OCI-LY3 (cell line): ENCODE results near the gene TSPAN16.

Source experiments
- EZH2phosphoT487 ChIP-seq: fragments of 200-600 bp; shearing (Covaris generic); IDR thresholded peaks from 2 replicates; pipeline ENCODE4 v1.6.1; 2018; ENCODE audit warnings: antibody characterized with exemption, mixed run types, low read depth
- TF ChIP-seq, protein P1 (sequence below): fragments of 200-600, 300-600 bp; sonication (generic); IDR thresholded peaks from 2 replicates; pipeline ENCODE4 v1.5.1; 2014; ENCODE audit warnings: antibody characterized with exemption, low read length, low read depth

DNA sequence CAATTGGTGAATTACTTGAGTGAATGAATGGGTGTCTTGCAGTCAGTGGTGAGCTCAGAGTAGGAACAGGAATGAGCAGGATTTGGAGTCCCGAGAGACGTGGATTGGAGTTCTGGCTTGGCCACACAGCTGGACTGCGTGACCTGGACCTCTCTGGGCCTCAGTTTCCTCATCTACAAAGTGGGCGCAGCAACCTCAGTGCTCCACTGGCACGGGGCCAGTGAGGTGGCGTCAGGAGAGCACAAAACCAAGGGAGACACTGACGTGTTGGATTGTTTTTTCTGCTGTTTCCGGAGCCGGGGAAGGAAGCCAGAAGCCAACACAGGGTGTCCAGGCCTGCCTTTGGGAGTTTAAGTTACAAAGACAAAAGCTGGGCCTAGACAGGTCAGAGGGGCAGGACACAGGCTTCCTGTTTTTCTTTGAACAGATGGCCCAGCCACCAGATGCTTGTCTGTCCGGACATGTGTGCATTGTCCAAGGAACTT, 27.1 kb upstream of the TSPAN16 start:
- TF ChIP-seq, protein P1, sequence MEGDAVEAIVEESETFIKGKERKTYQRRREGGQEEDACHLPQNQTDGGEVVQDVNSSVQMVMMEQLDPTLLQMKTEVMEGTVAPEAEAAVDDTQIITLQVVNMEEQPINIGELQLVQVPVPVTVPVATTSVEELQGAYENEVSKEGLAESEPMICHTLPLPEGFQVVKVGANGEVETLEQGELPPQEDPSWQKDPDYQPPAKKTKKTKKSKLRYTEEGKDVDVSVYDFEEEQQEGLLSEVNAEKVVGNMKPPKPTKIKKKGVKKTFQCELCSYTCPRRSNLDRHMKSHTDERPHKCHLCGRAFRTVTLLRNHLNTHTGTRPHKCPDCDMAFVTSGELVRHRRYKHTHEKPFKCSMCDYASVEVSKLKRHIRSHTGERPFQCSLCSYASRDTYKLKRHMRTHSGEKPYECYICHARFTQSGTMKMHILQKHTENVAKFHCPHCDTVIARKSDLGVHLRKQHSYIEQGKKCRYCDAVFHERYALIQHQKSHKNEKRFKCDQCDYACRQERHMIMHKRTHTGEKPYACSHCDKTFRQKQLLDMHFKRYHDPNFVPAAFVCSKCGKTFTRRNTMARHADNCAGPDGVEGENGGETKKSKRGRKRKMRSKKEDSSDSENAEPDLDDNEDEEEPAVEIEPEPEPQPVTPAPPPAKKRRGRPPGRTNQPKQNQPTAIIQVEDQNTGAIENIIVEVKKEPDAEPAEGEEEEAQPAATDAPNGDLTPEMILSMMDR, result no peak
- no peak for TF ChIP-seq EZH2phosphoT487
